Muscle layer of duodenum (tissue), 2 donors: ENCODE results near the gene TSHZ2.

Source experiments
- H3K27ac ChIP-seq: one replicate; pipeline ENCODE4 v1.7.0; 2013; ENCODE audit warnings: mild to moderate bottlenecking, low read length
- H3K27me3 ChIP-seq: one replicate; pipeline ENCODE4 v1.7.0; 2013; ENCODE audit warnings: low read depth, mild to moderate bottlenecking, control low read depth, low read length
- H3K36me3 ChIP-seq, 2 donors: one replicate each; pipeline ENCODE4 v1.7.0; 2013; ENCODE audit warnings: low read length in 2 of 2, control low read depth in 1 of 2, mild to moderate bottlenecking in 1 of 2; ENCODE audit not compliant: insufficient read depth in 2 of 2, control insufficient read depth in 1 of 2
- H3K4me1 ChIP-seq, 2 donors: one replicate each; pipeline ENCODE4 v1.7.0; 2013; ENCODE audit warnings: low read length in 2 of 2, mild to moderate bottlenecking in 2 of 2, control low read depth in 1 of 2, moderate library complexity in 1 of 2; ENCODE audit not compliant: insufficient read depth in 2 of 2, control insufficient read depth in 1 of 2
- H3K4me3 ChIP-seq, 2 donors: one replicate each; pipeline ENCODE4 v1.7.0; 2013; ENCODE audit warnings: low read length in 2 of 2, low read depth in 1 of 2, mild to moderate bottlenecking in 1 of 2
- H3K9me3 ChIP-seq, 2 donors: one replicate each; pipeline ENCODE4 v1.7.0; 2013; ENCODE audit warnings: low read length in 2 of 2, control low read depth in 1 of 2, mild to moderate bottlenecking in 1 of 2; ENCODE audit not compliant: control insufficient read depth in 1 of 2
- donor health status: healthy.

Gene TSHZ2

DNA sequence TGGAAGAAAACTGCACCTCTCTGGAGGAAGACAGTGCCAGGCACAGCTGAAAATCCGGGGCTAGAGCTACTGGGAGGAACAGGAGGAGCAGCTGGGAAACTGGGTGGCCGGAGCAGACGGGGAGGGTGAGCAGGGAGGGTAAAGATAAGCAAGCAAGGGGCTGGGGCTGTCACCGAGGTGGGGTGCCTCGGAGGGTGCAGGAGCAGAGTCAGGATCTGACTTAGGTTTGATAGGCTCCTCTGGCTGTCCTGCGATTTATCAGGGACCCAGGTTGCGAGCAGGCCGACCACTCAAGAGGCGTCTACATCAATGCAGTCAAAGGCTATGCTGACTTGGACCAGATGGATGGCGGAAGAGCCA, 12.3 kb downstream of the TSHZ2 start:
- Histone ChIP-seq H3K27ac (no peak overlapping the region), H3K4me3 (no peak overlapping the region), H3K4me1 (no peaks in the 10 kb centered on the region)

DNA sequence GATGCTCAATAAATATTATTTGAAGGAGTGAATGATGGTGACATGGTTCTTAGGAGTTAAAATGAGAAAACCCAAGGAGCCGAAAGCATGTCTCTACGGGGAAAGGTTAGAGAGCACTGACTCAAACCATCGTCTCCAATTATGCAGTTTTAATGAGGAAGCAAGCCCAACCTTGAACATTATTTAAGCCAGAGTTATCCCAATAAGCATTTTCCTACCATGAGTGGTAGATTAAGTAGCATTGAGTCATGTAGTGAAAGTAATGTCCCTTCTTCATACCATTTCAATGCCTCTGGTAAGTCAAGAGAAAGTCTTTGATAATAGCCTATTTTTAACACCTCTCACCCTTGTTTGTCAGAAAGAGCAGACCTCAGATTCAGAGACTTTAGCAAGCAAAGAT, 13.5 kb downstream of the TSHZ2 start:
- Histone ChIP-seq H3K27ac (no peak overlapping the region), H3K4me1 (no peaks in the 10 kb centered on the region), H3K4me3 (no peak overlapping the region), H3K36me3 (no peaks in the 10 kb centered on the region), H3K9me3 (no peaks in the 10 kb centered on the region), H3K27me3 (no peaks in the 10 kb centered on the region)

More for the DNA sequence above, 12.3 kb downstream of the TSHZ2 start:
- Histone ChIP-seq H3K27me3 (no peaks in the 10 kb centered on the region), H3K36me3 (no peaks in the 10 kb centered on the region), H3K9me3 (no peaks in the 10 kb centered on the region)

DNA sequence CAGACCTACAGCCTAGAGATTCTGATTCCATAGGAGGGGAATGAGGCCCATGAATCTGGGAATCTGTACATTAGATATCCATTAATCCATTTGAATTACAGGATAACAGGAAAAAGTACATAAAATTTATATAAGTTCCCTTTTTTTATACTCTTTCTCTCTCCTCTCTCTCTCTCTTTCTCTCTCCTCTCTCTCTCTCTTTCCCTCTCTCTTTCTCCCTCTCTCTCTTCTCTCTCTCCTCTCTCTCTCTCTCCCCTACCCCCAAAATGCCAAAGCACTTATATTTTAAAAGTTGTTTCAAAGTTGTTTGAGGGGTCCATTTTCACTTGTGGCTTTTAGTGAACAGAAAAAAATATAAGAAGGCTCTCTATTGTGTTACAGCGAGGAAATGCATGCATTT, 15.1 kb downstream of the TSHZ2 start:
- H3K36me3 ChIP-seq, result no peaks in the 10 kb centered on the region
- peaks cover 0 to 3% of the 10 kb centered on the region in 2 donors for H3K4me1 ChIP-seq
- H3K27me3 ChIP-seq, result no peaks in the 10 kb centered on the region
- no peak overlapping the region for H3K4me3 ChIP-seq
- no peaks in the 10 kb centered on the region for H3K9me3 ChIP-seq
- H3K27ac ChIP-seq, result no peak overlapping the region

DNA sequence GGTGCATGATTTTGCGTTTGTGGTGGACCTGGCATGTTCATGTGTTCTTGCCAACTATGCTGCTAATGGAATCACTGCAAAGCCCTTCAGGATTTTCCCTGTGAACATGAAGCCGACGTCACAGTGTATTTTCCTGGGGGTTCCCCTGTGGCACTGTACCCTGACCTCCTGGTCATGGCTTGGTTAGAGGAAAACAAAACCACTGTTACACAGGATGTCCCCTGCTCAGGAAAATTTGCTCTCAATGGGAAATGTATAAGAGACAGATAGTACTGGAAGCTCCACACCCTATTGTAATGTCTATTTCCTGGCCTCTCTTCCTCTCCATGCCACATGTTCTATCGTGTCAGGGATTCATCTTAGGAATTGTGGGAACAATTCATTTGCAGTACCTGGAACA, 19.7 kb downstream of the TSHZ2 start:
- no peaks in the 10 kb centered on the region for H3K9me3 ChIP-seq
- H3K27ac ChIP-seq, result peak overlapping the region; percentile 18
- H3K4me3 ChIP-seq, result no peak overlapping the region
- no peaks in the 10 kb centered on the region for H3K36me3 ChIP-seq
- peaks cover 0 to 12% of the 10 kb centered on the region in 2 donors for H3K4me1 ChIP-seq
- no peaks in the 10 kb centered on the region for H3K27me3 ChIP-seq

DNA sequence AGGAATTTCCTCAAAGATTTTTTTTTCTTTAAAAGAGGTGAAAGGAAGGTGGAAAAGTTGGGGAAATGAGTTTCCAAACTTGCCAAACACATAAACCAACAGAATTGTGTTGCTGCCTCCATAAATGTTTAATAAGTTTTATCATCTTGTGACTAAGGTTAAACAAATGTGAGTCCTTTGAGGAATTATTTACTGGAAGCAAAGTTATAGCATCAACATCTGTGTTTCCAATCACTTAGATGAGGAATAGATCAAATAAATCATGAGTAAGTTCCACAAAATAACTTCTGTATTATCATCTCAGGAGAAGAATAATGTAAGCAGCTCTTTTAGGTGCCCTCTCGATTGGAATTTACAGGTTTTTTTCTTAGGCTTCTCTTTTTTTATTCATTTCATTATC, 20.5 kb downstream of the TSHZ2 start:
- Histone ChIP-seq H3K36me3 (no peaks in the 10 kb centered on the region), H3K27me3 (no peaks in the 10 kb centered on the region), H3K9me3 (no peaks in the 10 kb centered on the region), H3K4me3 (no peak overlapping the region), H3K4me1 (peaks cover 0 to 12% of the 10 kb centered on the region in 2 donors), H3K27ac (peak overlapping the region; percentile 18)

DNA sequence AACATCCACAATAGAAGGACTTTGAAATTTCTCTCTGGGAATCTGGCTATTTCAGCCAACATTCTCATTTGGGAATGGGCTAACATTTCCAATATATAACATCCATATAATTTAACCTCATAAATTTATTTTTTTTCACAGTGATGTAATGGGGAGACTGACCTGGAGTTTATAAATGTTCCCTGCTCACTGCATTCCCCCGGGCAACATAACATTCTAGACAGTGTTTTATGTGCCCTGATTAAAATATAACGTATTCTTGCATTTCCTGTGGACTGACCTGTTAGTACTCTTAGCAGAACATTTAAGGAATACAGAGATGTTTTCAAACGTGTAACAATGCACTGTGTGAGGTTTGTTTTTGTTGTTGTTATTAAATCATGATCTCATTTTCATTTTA, 20.9 kb downstream of the TSHZ2 start:
- Histone ChIP-seq H3K4me1 (peaks cover 0 to 12% of the 10 kb centered on the region in 2 donors), H3K4me3 (no peak overlapping the region), H3K27me3 (no peaks in the 10 kb centered on the region), H3K9me3 (no peaks in the 10 kb centered on the region), H3K36me3 (no peaks in the 10 kb centered on the region), H3K27ac (peak overlapping the region; percentile 18)

DNA sequence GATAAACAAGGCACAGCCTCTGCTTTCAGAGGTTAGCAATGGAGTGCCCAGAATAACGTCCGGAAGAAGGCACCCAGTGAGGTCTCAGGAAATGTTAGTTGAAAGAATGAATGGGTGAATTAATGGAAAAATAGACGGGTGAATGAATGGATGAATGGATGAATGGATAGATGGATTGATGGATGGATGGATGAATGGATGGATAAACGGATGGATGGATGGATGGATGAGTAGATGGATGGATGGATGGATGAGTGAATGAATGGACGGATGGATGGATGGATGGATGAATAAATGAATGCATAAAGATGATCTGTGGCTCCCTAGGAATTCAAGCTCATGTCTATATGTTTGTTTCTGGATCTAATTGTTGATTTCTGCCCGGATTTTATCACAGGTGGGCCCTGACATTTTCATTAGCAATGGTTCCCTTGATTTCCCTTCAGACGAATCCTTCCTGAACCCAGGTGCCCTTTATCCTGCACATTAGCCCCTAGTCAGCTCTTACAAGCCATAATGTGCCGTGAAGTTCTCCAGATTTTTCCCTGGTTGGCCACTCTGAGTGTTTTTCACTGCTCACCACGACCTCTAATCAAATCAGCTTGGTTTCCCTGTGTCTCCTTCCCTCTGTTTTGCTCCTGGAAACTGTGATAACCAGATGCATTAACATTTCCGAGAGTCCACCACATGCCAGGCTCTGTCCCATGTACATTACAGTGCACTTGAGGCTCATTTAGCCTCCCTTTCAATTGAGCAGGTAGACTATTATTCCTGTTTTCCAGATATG, 22.2 kb downstream of the TSHZ2 start:
- peaks cover 0 to 12% of the 10 kb centered on the region in 2 donors for H3K4me1 ChIP-seq
- no peak overlapping the region for H3K27ac ChIP-seq
- no peaks in the 10 kb centered on the region for H3K36me3 ChIP-seq
- no peaks in the 10 kb centered on the region for H3K9me3 ChIP-seq
- H3K4me3 ChIP-seq, result no peak overlapping the region
- H3K27me3 ChIP-seq, result no peaks in the 10 kb centered on the region

DNA sequence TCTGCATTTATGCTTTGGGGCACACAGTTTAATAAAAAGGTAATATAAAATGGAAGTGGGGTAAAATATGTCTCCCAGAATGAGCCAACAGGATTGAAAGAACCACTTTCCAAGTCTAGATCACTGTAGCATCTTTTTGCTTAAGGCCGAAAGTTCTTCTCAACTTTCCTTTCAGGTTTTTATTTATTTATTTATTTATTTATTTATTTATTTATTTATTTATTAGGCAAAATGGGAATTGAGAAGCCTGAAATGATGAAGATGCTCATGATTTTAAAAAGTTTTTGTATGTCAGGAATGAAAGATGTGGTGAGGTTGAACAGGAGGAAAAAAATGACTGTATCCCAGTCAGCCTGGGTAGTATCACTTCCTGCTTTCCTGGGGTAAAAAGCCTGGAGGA, 24.0 kb downstream of the TSHZ2 start:
- H3K9me3 ChIP-seq, result no peaks in the 10 kb centered on the region

DNA sequence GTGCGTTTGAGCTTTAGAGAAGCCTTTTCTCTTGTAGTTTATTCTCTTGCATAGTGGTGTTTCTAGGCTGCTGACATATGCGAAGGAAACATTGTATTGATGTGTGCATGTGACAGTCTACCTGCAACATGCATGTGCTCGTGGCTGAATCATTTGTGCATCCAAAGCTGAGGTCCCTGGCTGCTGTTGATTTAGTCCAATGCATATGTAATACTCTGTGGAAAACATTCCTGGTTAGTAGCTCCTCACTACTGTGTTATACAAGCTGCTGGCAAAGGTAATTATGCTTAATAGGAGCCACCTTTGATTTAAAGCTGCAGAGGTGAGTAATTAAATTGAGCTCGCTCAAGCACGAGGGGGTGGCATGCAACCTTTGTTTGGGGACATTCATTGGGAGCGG, 24.5 kb downstream of the TSHZ2 start:
- no peaks in the 10 kb centered on the region for H3K27me3 ChIP-seq
- peaks cover 0 to 12% of the 10 kb centered on the region in 2 donors for H3K4me1 ChIP-seq
- no peak overlapping the region for H3K4me3 ChIP-seq
- no peaks in the 10 kb centered on the region for H3K9me3 ChIP-seq
- no peak overlapping the region for H3K27ac ChIP-seq
- H3K36me3 ChIP-seq, result no peaks in the 10 kb centered on the region

More for the DNA sequence above, 24.0 kb downstream of the TSHZ2 start:
- Histone ChIP-seq H3K36me3 (no peaks in the 10 kb centered on the region), H3K27me3 (no peaks in the 10 kb centered on the region), H3K4me3 (no peak overlapping the region), H3K4me1 (peaks cover 0 to 12% of the 10 kb centered on the region in 2 donors), H3K27ac (no peak overlapping the region)

DNA sequence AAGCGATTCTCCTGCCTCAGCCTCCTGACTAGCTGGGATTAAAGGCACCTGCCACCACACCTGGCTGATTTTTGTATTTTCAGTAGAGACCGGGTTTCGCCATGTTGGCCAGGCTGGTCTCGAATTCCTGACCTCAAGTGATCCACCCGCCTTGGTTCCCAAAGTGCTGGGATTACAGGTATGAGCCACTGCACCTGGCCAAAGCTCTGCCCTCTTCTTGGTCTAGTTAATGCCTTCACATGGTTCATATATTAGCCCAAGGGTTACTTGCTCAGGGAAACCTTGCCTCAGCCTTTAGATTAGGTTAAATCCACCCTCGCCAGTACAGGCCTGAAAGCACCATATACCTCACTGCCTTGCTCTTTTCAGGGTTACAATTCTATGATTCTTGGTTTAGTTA, 26.1 kb downstream of the TSHZ2 start:
- H3K9me3 ChIP-seq, result no peaks in the 10 kb centered on the region
- H3K27ac ChIP-seq, result no peak overlapping the region
- H3K36me3 ChIP-seq, result no peaks in the 10 kb centered on the region
- H3K4me1 ChIP-seq, result peaks cover 0 to 5% of the 10 kb centered on the region in 2 donors
- no peaks in the 10 kb centered on the region for H3K27me3 ChIP-seq
- no peak overlapping the region for H3K4me3 ChIP-seq

DNA sequence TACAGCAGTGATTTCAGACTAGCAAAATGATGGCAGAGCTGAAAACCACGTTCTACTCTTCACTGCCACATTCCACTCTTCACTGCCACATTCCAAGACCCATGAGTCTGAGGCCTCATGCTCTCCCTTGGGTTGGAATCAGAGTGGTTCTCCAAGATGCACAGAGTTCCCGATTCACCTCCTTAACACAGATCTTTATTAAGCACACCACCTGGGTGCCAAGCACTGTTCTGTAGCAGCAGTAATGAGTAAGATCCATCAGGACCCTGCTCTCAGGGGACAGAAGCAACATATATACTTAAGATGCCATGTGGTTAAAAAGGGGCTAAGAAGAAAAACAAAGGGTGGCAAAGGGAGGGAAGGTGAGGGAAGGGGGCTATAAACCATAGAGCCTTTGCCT, 26.9 kb downstream of the TSHZ2 start:
- H3K4me3 ChIP-seq, result no peak overlapping the region
- no peaks in the 10 kb centered on the region for H3K27me3 ChIP-seq
- no peak overlapping the region for H3K27ac ChIP-seq
- peaks cover 0 to 4% of the 10 kb centered on the region in 2 donors for H3K4me1 ChIP-seq
- no peaks in the 10 kb centered on the region for H3K36me3 ChIP-seq
- H3K9me3 ChIP-seq, result no peaks in the 10 kb centered on the region
